Measurements from ENCODE around the gene ANKRD37.

DNA sequence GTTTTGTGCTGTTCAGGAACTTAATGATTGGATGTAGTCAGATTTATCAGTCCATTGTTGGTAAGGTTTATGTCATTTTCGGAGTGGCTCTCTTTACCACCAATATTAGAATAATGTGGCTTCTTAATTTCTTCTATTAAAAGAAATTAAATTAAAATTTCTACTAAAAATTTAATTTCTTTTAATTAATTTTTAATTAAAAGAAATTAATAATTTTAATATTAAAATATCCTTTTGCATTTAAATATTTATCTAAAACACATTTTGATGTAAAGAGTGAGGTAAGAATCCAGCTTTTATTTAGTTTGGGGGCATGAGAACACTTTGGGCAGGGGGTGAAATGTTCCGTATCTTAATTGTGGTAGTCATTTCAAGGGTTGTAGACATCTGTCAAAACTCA, 44.8 kb downstream of the ANKRD37 start:
- TF ChIP-seq, protein P1, sequence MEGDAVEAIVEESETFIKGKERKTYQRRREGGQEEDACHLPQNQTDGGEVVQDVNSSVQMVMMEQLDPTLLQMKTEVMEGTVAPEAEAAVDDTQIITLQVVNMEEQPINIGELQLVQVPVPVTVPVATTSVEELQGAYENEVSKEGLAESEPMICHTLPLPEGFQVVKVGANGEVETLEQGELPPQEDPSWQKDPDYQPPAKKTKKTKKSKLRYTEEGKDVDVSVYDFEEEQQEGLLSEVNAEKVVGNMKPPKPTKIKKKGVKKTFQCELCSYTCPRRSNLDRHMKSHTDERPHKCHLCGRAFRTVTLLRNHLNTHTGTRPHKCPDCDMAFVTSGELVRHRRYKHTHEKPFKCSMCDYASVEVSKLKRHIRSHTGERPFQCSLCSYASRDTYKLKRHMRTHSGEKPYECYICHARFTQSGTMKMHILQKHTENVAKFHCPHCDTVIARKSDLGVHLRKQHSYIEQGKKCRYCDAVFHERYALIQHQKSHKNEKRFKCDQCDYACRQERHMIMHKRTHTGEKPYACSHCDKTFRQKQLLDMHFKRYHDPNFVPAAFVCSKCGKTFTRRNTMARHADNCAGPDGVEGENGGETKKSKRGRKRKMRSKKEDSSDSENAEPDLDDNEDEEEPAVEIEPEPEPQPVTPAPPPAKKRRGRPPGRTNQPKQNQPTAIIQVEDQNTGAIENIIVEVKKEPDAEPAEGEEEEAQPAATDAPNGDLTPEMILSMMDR (IDR thresholded peaks at IDR 0.05; ENCODE audit: insufficient read depth, low read depth, low read length) = no peak
- TF ChIP-seq EZH2 (IDR thresholded peaks at IDR 0.05; ENCODE audit: insufficient read depth, low read length) = no peak
